ENCODE data around the gene NXPH3. TPM values are rescaled to one million over a fixed set of nuclear protein-coding genes. Genes with fewer than 3 reads are reported as not detected.
A peak's percentile ranks its signal among the peaks of the same experiment; 100 is the strongest.

The NXPH3 gene
- total and polyA plus RNA-seq, 2 of the 13 experiments (the other 11 are each of a cell fraction or from before 2014, with no cell fraction given) = 0.04 to 0.58 TPM

GRCh38 chr17:49610883-49611584 is 35.4 kb downstream of the NXPH3 start (continued):
- TF ChIP-seq HMG20A (CRISPR knock-in tag; IDR thresholded peaks at IDR 0.05; ENCODE audit: borderline replicate concordance) = 0 out of 2 replicates have a peak, but pooled peaks have one; percentile 22
- peak; percentile 90 for TF ChIP-seq CEBPB (IDR thresholded peaks at IDR 0.05; ENCODE audit: borderline replicate concordance, low read depth, low read length)
- no peak for TF ChIP-seq GABPB1 (CRISPR knock-in tag; IDR thresholded peaks at IDR 0.05)
- TF ChIP-seq POLR2AphosphoS5 (IDR thresholded peaks at IDR 0.05; ENCODE audit: low read depth, low read length) = no peak
- TF ChIP-seq, protein P1, sequence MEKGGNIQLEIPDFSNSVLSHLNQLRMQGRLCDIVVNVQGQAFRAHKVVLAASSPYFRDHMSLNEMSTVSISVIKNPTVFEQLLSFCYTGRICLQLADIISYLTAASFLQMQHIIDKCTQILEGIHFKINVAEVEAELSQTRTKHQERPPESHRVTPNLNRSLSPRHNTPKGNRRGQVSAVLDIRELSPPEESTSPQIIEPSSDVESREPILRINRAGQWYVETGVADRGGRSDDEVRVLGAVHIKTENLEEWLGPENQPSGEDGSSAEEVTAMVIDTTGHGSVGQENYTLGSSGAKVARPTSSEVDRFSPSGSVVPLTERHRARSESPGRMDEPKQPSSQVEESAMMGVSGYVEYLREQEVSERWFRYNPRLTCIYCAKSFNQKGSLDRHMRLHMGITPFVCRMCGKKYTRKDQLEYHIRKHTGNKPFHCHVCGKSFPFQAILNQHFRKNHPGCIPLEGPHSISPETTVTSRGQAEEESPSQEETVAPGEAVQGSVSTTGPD (CRISPR knock-in tag; IDR thresholded peaks at IDR 0.05) = peak; percentile 91
- TF ChIP-seq SOX13 (IDR thresholded peaks at IDR 0.05) = no peak
- peak in 1 of 2 experiments; percentile 59; a peak in 2 of 4 replicates for TF ChIP-seq SOX13 (CRISPR knock-in tag; conservative IDR thresholded peaks at IDR 0.05 in 1 of 2, IDR thresholded peaks at IDR 0.05 in 1 of 2)
- TF ChIP-seq, protein P2, sequence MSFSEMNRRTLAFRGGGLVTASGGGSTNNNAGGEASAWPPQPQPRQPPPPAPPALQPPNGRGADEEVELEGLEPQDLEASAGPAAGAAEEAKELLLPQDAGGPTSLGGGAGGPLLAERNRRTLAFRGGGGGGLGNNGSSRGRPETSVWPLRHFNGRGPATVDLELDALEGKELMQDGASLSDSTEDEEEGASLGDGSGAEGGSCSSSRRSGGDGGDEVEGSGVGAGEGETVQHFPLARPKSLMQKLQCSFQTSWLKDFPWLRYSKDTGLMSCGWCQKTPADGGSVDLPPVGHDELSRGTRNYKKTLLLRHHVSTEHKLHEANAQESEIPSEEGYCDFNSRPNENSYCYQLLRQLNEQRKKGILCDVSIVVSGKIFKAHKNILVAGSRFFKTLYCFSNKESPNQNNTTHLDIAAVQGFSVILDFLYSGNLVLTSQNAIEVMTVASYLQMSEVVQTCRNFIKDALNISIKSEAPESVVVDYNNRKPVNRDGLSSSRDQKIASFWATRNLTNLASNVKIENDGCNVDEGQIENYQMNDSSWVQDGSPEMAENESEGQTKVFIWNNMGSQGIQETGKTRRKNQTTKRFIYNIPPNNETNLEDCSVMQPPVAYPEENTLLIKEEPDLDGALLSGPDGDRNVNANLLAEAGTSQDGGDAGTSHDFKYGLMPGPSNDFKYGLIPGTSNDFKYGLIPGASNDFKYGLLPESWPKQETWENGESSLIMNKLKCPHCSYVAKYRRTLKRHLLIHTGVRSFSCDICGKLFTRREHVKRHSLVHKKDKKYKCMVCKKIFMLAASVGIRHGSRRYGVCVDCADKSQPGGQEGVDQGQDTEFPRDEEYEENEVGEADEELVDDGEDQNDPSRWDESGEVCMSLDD (CRISPR knock-in tag; IDR thresholded peaks at IDR 0.05; ENCODE audit: borderline replicate concordance) = no peak
- TF ChIP-seq, protein P3, sequence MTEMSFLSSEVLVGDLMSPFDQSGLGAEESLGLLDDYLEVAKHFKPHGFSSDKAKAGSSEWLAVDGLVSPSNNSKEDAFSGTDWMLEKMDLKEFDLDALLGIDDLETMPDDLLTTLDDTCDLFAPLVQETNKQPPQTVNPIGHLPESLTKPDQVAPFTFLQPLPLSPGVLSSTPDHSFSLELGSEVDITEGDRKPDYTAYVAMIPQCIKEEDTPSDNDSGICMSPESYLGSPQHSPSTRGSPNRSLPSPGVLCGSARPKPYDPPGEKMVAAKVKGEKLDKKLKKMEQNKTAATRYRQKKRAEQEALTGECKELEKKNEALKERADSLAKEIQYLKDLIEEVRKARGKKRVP (CRISPR knock-in tag; IDR thresholded peaks at IDR 0.05) = 0 out of 4 replicates have a peak, but pooled peaks of 1 of the 2 experiments have one; percentile 31
- TF ChIP-seq SIX4 (CRISPR knock-in tag; IDR thresholded peaks at IDR 0.05) = no peak
- TF ChIP-seq KLF15 (CRISPR knock-in tag; IDR thresholded peaks at IDR 0.05; ENCODE audit: borderline replicate concordance) = no peak
- no peak for TF ChIP-seq ZC3H4 (CRISPR knock-in tag; IDR thresholded peaks at IDR 0.05; ENCODE audit: borderline replicate concordance)
- TF ChIP-seq HMGA1 (CRISPR knock-in tag; conservative IDR thresholded peaks at IDR 0.05) = no peak
- TF ChIP-seq GATAD2A (CRISPR knock-in tag; IDR thresholded peaks at IDR 0.05) = peak; percentile 33; the same call in 1 of the 2 replicates

Measured in HepG2 (cell line).